Measurements from ENCODE around the gene GP1BB.
"Not testable (repeated sequence)": the region's sequence is repeated elsewhere in the genome, so short reads cannot be mapped to it uniquely, and the experiment has no call there.

Gene GP1BB

GRCh38 chr22:19714312-19715187 is 8.8 kb upstream of the GP1BB start, which contains the start of gene SEPTIN5:
Gene SEPTIN5, plus strand, starts transcription at chr22:19714503. Its CDS starts 86 bp downstream, at chr22:19714589.
- DNase-seq = peak in 1 of 2 donors; percentile 22

- no peak for DNase-seq
These were observed 8.0 kb upstream of the GP1BB start for GRCh38 chr22:19715188-19715930.

GRCh38 chr22:19716041-19716828 is 7.1 kb upstream of the GP1BB start:
- DNase-seq = no peak

- DNase-seq = no peak
These were observed 6.6 kb upstream of the GP1BB start for GRCh38 chr22:19716829-19717105.

- no peak for DNase-seq
These were observed 6.2 kb upstream of the GP1BB start for GRCh38 chr22:19717181-19717580.

GRCh38 chr22:19717691-19718455 is 5.5 kb upstream of the GP1BB start:
- peak; percentile 82 to 85 for DNase-seq

GRCh38 chr22:19718456-19719049 is 4.8 kb upstream of the GP1BB start:
- no peak for DNase-seq

- peak in 1 of 2 donors; percentile 18 for DNase-seq
These were observed 4.3 kb upstream of the GP1BB start for GRCh38 chr22:19719050-19719482.

GRCh38 chr22:19719488-19720021 is 3.8 kb upstream of the GP1BB start:
- DNase-seq = no peak

- no peak for DNase-seq
These were observed 3.0 kb upstream of the GP1BB start for GRCh38 chr22:19720150-19720827.

GRCh38 chr22:19720999-19721329 is 2.4 kb upstream of the GP1BB start:
- no peak for DNase-seq

GRCh38 chr22:19721330-19722177 is 1.8 kb upstream of the GP1BB start:
- no peak for DNase-seq

GRCh38 chr22:19722178-19722981 is 959 bp upstream of the GP1BB start:
- no peak for DNase-seq

GRCh38 chr22:19722982-19723231 is 432 bp upstream of the GP1BB start:
- DNase-seq = no peak

GRCh38 chr22:19723983-19724827 is 866 bp downstream of the GP1BB start:
- DNase-seq = peak in 1 of 2 donors; percentile 63

GRCh38 chr22:19724927-19725661 is 1.8 kb downstream of the GP1BB start:
- no peak for DNase-seq

- not testable (repeated sequence) for DNase-seq
These were observed 2.9 kb downstream of the GP1BB start for GRCh38 chr22:19726064-19726788.

Data from stimulated activated CD4-positive, alpha-beta T cell treated with anti-CD3 and anti-CD28 coated beads, Interleukin-2, amount 100 ng/mL, for 24 hours (primary cell).